IPS-18c (cell line): Measurements from ENCODE around the gene METRNL.
"Not testable (repeated sequence)": the region's sequence is repeated elsewhere in the genome, so short reads cannot be mapped to it uniquely, and the experiment has no call there.

Source experiments
- H3K4me3 ChIP-seq: 2 replicates; pipeline ENCODE4 v1.7.0; 2013; ENCODE audit warnings: low read depth, mild to moderate bottlenecking, low read length, moderate library complexity; ENCODE audit not compliant: insufficient read depth
- H3K9me3 ChIP-seq: one replicate; pipeline ENCODE4 v1.6.1; 2013; ENCODE audit warnings: mild to moderate bottlenecking, low read length, moderate library complexity; ENCODE audit not compliant: control insufficient read depth, insufficient read depth

METRNL gene

GRCh38 chr17:83079352-83079747 is at the start of gene METRNL:
Gene METRNL (plus strand): TSS chr17:83079609. CDS start chr17:83079816, 207 bp downstream.
- H3K9me3 ChIP-seq = no peaks in the 10 kb centered on the region
- H3K4me3 ChIP-seq = peak within 1 kb of the TSS; percentile 71

GRCh38 chr17:83030432-83030831 is 49.0 kb upstream of the METRNL start:
- H3K4me3 ChIP-seq = no peak overlapping the region
- peaks cover 2% of the 10 kb centered on the region for H3K9me3 ChIP-seq

- H3K9me3 ChIP-seq = peaks cover 2% of the 10 kb centered on the region
- no peak overlapping the region for H3K4me3 ChIP-seq
These were observed 48.0 kb upstream of the METRNL start for GRCh38 chr17:83031321-83031945.

GRCh38 chr17:83031946-83032451 is 47.4 kb upstream of the METRNL start:
- H3K4me3 ChIP-seq, H3K9me3 ChIP-seq: not testable (repeated sequence)

- H3K4me3 ChIP-seq = no peak overlapping the region
- H3K9me3 ChIP-seq = no peaks in the 10 kb centered on the region
These were observed 46.6 kb upstream of the METRNL start for GRCh38 chr17:83032781-83033180.

GRCh38 chr17:83034525-83034924 is 44.9 kb upstream of the METRNL start:
- H3K4me3 ChIP-seq = no peak overlapping the region
- no peaks in the 10 kb centered on the region for H3K9me3 ChIP-seq

GRCh38 chr17:83035722-83036121 is 43.7 kb upstream of the METRNL start:
- Histone ChIP-seq H3K9me3 (no peaks in the 10 kb centered on the region), H3K4me3 (no peak overlapping the region)

- Histone ChIP-seq H3K4me3 (no peak overlapping the region), H3K9me3 (no peaks in the 10 kb centered on the region)
These were observed 43.2 kb upstream of the METRNL start for GRCh38 chr17:83036193-83036592.

GRCh38 chr17:83036666-83037065 is 42.7 kb upstream of the METRNL start:
- no peak overlapping the region for H3K4me3 ChIP-seq
- no peaks in the 10 kb centered on the region for H3K9me3 ChIP-seq

GRCh38 chr17:83037084-83037873 is 42.1 kb upstream of the METRNL start:
- no peak overlapping the region for H3K4me3 ChIP-seq
- no peaks in the 10 kb centered on the region for H3K9me3 ChIP-seq

- Histone ChIP-seq H3K9me3 (no peaks in the 10 kb centered on the region), H3K4me3 (no peak overlapping the region)
These were observed 41.6 kb upstream of the METRNL start for GRCh38 chr17:83037874-83038165.

GRCh38 chr17:83038983-83039382 is 40.4 kb upstream of the METRNL start:
- not testable (repeated sequence) for H3K9me3 ChIP-seq

GRCh38 chr17:83041305-83041704 is 38.1 kb upstream of the METRNL start:
- Histone ChIP-seq H3K4me3 (no peak overlapping the region), H3K9me3 (peaks cover 1% of the 10 kb centered on the region)

More at GRCh38 chr17:83038983-83039382, 40.4 kb upstream of the METRNL start:
- not testable (repeated sequence) for H3K4me3 ChIP-seq

- H3K9me3 ChIP-seq = peaks cover 2% of the 10 kb centered on the region
- H3K4me3 ChIP-seq = no peak overlapping the region
These were observed 36.8 kb upstream of the METRNL start for GRCh38 chr17:83042522-83043158.

- H3K9me3 ChIP-seq, H3K4me3 ChIP-seq: not testable (repeated sequence)
These were observed 34.9 kb upstream of the METRNL start for GRCh38 chr17:83044479-83044878.

GRCh38 chr17:83046448-83047181 is 32.8 kb upstream of the METRNL start:
- Histone ChIP-seq H3K4me3 (no peak overlapping the region), H3K9me3 (peaks cover 2% of the 10 kb centered on the region)

GRCh38 chr17:83047182-83047478 is 32.3 kb upstream of the METRNL start:
- H3K9me3 ChIP-seq = peaks cover 2% of the 10 kb centered on the region
- H3K4me3 ChIP-seq = no peak overlapping the region
